Measurements from ENCODE around the gene WASHC2A.
"Not testable (repeated sequence)": the region's sequence is repeated elsewhere in the genome, so short reads cannot be mapped to it uniquely, and the experiment has no call there.

DNA sequence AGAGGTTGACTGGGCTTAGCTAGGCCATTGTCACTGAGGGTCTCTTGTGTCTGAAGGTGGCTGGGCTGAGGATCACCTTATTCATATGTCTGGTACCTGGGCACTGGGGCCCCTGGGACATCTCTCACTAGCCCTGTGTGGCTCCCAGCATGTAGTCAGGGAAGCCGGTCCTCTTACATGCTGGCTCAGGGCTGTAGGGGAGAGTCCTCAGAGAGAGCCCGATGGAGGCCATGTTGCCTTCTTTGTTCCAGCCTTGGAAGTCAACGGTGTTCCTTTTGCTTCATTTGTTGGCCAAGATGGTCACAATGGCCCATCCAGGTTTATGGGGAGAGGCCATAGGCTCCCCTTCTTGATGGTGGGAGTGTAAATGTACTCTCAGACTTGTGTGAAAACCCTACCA, 34.0 kb downstream of the WASHC2A start:
- TF ChIP-seq, protein P1, sequence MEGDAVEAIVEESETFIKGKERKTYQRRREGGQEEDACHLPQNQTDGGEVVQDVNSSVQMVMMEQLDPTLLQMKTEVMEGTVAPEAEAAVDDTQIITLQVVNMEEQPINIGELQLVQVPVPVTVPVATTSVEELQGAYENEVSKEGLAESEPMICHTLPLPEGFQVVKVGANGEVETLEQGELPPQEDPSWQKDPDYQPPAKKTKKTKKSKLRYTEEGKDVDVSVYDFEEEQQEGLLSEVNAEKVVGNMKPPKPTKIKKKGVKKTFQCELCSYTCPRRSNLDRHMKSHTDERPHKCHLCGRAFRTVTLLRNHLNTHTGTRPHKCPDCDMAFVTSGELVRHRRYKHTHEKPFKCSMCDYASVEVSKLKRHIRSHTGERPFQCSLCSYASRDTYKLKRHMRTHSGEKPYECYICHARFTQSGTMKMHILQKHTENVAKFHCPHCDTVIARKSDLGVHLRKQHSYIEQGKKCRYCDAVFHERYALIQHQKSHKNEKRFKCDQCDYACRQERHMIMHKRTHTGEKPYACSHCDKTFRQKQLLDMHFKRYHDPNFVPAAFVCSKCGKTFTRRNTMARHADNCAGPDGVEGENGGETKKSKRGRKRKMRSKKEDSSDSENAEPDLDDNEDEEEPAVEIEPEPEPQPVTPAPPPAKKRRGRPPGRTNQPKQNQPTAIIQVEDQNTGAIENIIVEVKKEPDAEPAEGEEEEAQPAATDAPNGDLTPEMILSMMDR (IDR thresholded peaks at IDR 0.05) = not testable (repeated sequence)
- TF ChIP-seq POLR2A (IDR thresholded peaks at IDR 0.05) = not testable (repeated sequence)

All from breast epithelium (tissue), 3 donors.